K562 (cell line): ENCODE data around the gene SLC5A3. TPM values are rescaled to one million over a fixed set of nuclear protein-coding genes. Genes with fewer than 3 reads are reported as not detected.

Experiments
- BMI1 ChIP-seq: fragments of 150-350 bp; IDR thresholded peaks from 2 replicates; pipeline ENCODE4 v1.6.1; 2014; ENCODE audit warnings: low read length
- CCAR2 ChIP-seq: fragments of 200-400 bp; formaldehyde crosslinking; IDR thresholded peaks from 2 replicates; pipeline ENCODE4 v1.6.1; 2017; ENCODE audit warnings: mild to moderate bottlenecking, low read depth, low read length
- CREB5 ChIP-seq: fragments of 250-450 bp; sonication (Bioruptor Pico); IDR thresholded peaks from 2 replicates; pipeline ENCODE4 v1.5.0; 2020; ENCODE audit warnings: mild to moderate bottlenecking
- E2F5 ChIP-seq: sonication (generic); formaldehyde crosslinking; IDR thresholded peaks from 2 replicates; pipeline ENCODE4 v1.8.0; 2022; ENCODE audit warnings: mild to moderate bottlenecking, missing genetic modification reagents
- ELK3 ChIP-seq: fragments of 450-650 bp; formaldehyde crosslinking; IDR thresholded peaks from 2 replicates; pipeline ENCODE4 v1.4.0; 2020; ENCODE audit warnings: mild to moderate bottlenecking
- ESRRB ChIP-seq: fragments of 250-450 bp; sonication (Bioruptor Pico); IDR thresholded peaks from 2 replicates; pipeline ENCODE4 v1.5.0; 2020; ENCODE audit warnings: mild to moderate bottlenecking, moderate library complexity, borderline replicate concordance
- FUS ChIP-seq: fragments of 200-400 bp; formaldehyde crosslinking; optimal IDR thresholded peaks from 2 replicates; pipeline ENCODE3; 2017; ENCODE audit warnings: low read depth, low read length
- MITF ChIP-seq: IDR thresholded peaks from 2 replicates; pipeline ENCODE4 v1.6.1; 2014; ENCODE audit warnings: antibody characterized with exemption
- NEUROD1 ChIP-seq: fragments of 150-350 bp; IDR thresholded peaks from 2 replicates; pipeline ENCODE4 v1.6.1; 2014; ENCODE audit warnings: borderline replicate concordance, low read length, low read depth; ENCODE audit not compliant: partially characterized antibody
- NFIX ChIP-seq: fragments of 250-450 bp; sonication (Bioruptor Pico); IDR thresholded peaks from 2 replicates; pipeline ENCODE4 v1.4.0; 2020; ENCODE audit warnings: low read depth, mild to moderate bottlenecking, moderate library complexity
- NONO ChIP-seq, 2 experiments: fragments of 200-400 bp in 1 of 2; fragments of 450-650 bp in 1 of 2; formaldehyde crosslinking in 1 of 2; IDR thresholded peaks; 2 replicates each; pipeline ENCODE4 v1.6.1; 2017; ENCODE audit warnings: low read depth in 2 of 2, mild to moderate bottlenecking in 2 of 2, moderate library complexity in 2 of 2, low read length in 1 of 2
- RAD51 ChIP-seq: fragments of 450-650 bp; IDR thresholded peaks from 2 replicates; pipeline ENCODE4 v1.7.1; 2016; ENCODE audit warnings: low read depth, mild to moderate bottlenecking, borderline replicate concordance
- RFX5 ChIP-seq: IDR thresholded peaks from 2 replicates; pipeline ENCODE4 v1.6.1; 2011; ENCODE audit warnings: low read depth, mild to moderate bottlenecking, improper control_type of control experiment, low read length
- RUNX1 ChIP-seq: sonication (generic); IDR thresholded peaks from 2 replicates; pipeline ENCODE4 v1.6.1; 2016; ENCODE audit warnings: antibody characterized with exemption, low read depth
- TBP ChIP-seq: optimal IDR thresholded peaks from 2 replicates; pipeline ENCODE3; 2011; ENCODE audit warnings: low read depth, low read length, improper control_type of control experiment
- TOE1 ChIP-seq, 2 experiments: fragments of 450-650 bp in 1 of 2; sonication (generic) in 1 of 2; formaldehyde crosslinking in 1 of 2; IDR thresholded peaks; 2 replicates each; pipeline versions ENCODE4 v1.7.1 to v1.8.0; 2016 to 2022; ENCODE audit warnings: borderline replicate concordance in 2 of 2, mild to moderate bottlenecking in 2 of 2, antibody characterized with exemption in 1 of 2, inconsistent platforms in 1 of 2, low read depth in 1 of 2, missing genetic modification reagents in 1 of 2, moderate library complexity in 1 of 2
- ZBTB2 ChIP-seq: fragments of 450-650 bp; IDR thresholded peaks from 2 replicates; pipeline ENCODE4 v1.6.1; 2016; ENCODE audit warnings: antibody characterized with exemption
- ZNF512 ChIP-seq: IDR thresholded peaks from 2 replicates; pipeline ENCODE4 v1.6.1; 2016; ENCODE audit warnings: missing genetic modification characterization, missing compliant biosample characterization
- ZNF561 ChIP-seq: fragments of 450-650 bp; formaldehyde crosslinking; conservative IDR thresholded peaks from 2 replicates; pipeline ENCODE4 v1.4.0; 2020; ENCODE audit warnings: mild to moderate bottlenecking, moderate library complexity
- ZNF696 ChIP-seq: fragments of 250-450 bp; sonication (Bioruptor Pico); conservative IDR thresholded peaks from 2 replicates; pipeline ENCODE4 v1.4.0; 2020; ENCODE audit warnings: mild to moderate bottlenecking, moderate library complexity
- polyA plus RNA-seq, 8 experiments: library from polyadenylated mRNA; depleted of rRNA in 4 of 8; stranded (reverse) in 5 of 8; unstranded in 3 of 8; fragments of >200 nt; fragmentation: Nextera tagmentation in 2 of 8; fragmentation: Illumina TruSeq in 1 of 8; extraction: Ambion mirVana in 2 of 8; extraction: Trizol in 1 of 8; gene quantifications; 2 replicates each; pipeline versions ENCODE4 v1.2.1 to v1.2.3, GENCODE V29; 2011 to 2014; ENCODE audit warnings: inconsistent platforms in 1 of 8, missing spikeins in 1 of 8
- total RNA-seq, 7 experiments: library from RNA; depleted of rRNA in 6 of 7; stranded (reverse); fragments of >200 nt in 6 of 7; fragmentation: Illumina TruSeq in 2 of 7; extraction: Trizol in 2 of 7; gene quantifications; 2 replicates each; pipeline versions ENCODE4 v1.2.1 to v1.2.3, GENCODE V29; 2011 to 2021; ENCODE audit warnings: low replicate concordance in 1 of 7

The SLC5A3 gene
- total and polyA plus RNA-seq, 9 of the 15 experiments (the other 6 are each of a cell fraction or from before 2014, with no cell fraction given): 2.9 to 20.6 (median 9.0) TPM

GRCh38 chr21:34110594-34111202 lies 37.3 kb downstream of the SLC5A3 start (continued):
- TF ChIP-seq NEUROD1 (peak; percentile 81), TBP (peak; percentile 31), CREB5 (no peak), BMI1 (no peak), E2F5 (CRISPR knock-in tag) (no peak), ZNF561 (no peak), ELK3 (0 out of 2 replicates have a peak, but pooled peaks have one; percentile 46), CCAR2 (no peak), FUS (no peak), ESRRB (CRISPR knock-in tag) (no peak), RFX5 (no peak), RAD51 (peak; percentile 8; the same call in 1 of the 2 replicates), NFIX (CRISPR knock-in tag) (no peak), ZNF696 (CRISPR knock-in tag) (no peak), NONO (IDR thresholded peaks at IDR 0.05; ENCODE audit: low read depth in 2 of 2, low read length in 1 of 2) (peak in 1 of 2 experiments; percentile 32; a peak in 1 of 4 replicates), TOE1 (IDR thresholded peaks at IDR 0.05; ENCODE audit: borderline replicate concordance) (no peak), TOE1 (CRISPR knock-in tag; IDR thresholded peaks at IDR 0.05; ENCODE audit: borderline replicate concordance, low read depth) (no peak), MITF (no peak), ZNF512 (tag) (no peak), RUNX1 (no peak), ZBTB2 (0 out of 2 replicates have a peak, but pooled peaks have one; percentile 23)
